Right lobe of liver (tissue), 6 donors: ENCODE data around the gene FPGS. TPM values are rescaled to one million over a fixed set of nuclear protein-coding genes. Genes with fewer than 3 reads are reported as not detected.

ENCODE experiments used
- ATAC-seq, 4 donors: fragments of 200-7000 bp; cut with Tn5 transposase; one replicate each; pipeline ENCODE4 v1.9.1; 2020; ENCODE audit warnings: mild to moderate bottlenecking in 4 of 4, moderate library complexity in 4 of 4
- DNase-seq, 3 donors: peaks; one replicate each; pipeline ENCODE4 v3.0.0-alpha.2; 2020
- H3K27ac ChIP-seq, 3 donors: fragments of 200-600 bp; one replicate each; pipeline ENCODE4 v1.8.0; 2022
- H3K27me3 ChIP-seq, 2 donors: fragments of 200-600 bp; one replicate each; pipeline ENCODE4 v1.8.0; 2022
- H3K36me3 ChIP-seq, 4 donors: fragments of 200-600 bp; sonication (generic) in 1 of 4; one replicate each; pipeline versions ENCODE4 v1.5.1 to v1.8.0; 2017 to 2022; ENCODE audit warnings: control low read depth in 1 of 4
- H3K4me1 ChIP-seq, 4 donors: fragments of 200-600 bp; sonication (generic) in 1 of 4; one replicate each; pipeline versions ENCODE4 v1.5.1 to v1.8.0; 2017 to 2022; ENCODE audit warnings: control low read depth in 1 of 4
- H3K4me3 ChIP-seq, 3 donors: fragments of 200-600 bp; one replicate each; pipeline ENCODE4 v1.8.0; 2022
- H3K9me3 ChIP-seq, 4 donors: fragments of 200-600 bp; sonication (generic) in 1 of 4; one replicate each; pipeline versions ENCODE4 v1.5.1 to v1.8.0; 2017 to 2022; ENCODE audit warnings: control low read depth in 1 of 4
- CTCF ChIP-seq, 4 donors: fragments of 200-600 bp in 3 of 4; fragments of 450-650 bp in 1 of 4; IDR thresholded peaks; one replicate each; pipeline versions ENCODE4 v1.5.1 to v1.8.0; 2016 to 2022; ENCODE audit warnings: antibody characterized with exemption in 4 of 4, mild to moderate bottlenecking in 2 of 4
- POLR2A ChIP-seq: fragments of 450-650 bp; IDR thresholded peaks from one replicate; pipeline ENCODE4 v1.6.1; 2017; ENCODE audit warnings: antibody characterized with exemption, mild to moderate bottlenecking
- WGBS: methylation state at CpG from one replicate; pipeline ENCODE4 v1.1.6; 2018; ENCODE audit warnings: low coverage, low lambda C conversion rate; ENCODE audit not compliant: insufficient coverage; ENCODE audit errors: missing lambda C conversion rate; 5-methylcytosine and 5-hydroxymethylcytosine counted together
- intact Hi-C, 2 donors: fragments of 100-400 bp; cut with DNase I; formaldehyde crosslinking; loops; one replicate each; pipeline versions ENCODE4 v1.11.2 to v1.14.1; 2022
- total RNA-seq, 6 experiments: library from RNA; depleted of rRNA in 2 of 6; stranded (reverse); fragments of >200 nt in 2 of 6; fragmentation: NEBNext Ultra II Directional in 3 of 6; extraction: Animal tissue kit (Norgen Biotek cat#: 25700) in 3 of 6; gene quantifications; one replicate each; pipeline versions ENCODE4 v1.1.0 to v1.2.4, GENCODE V29; 2016 to 2023
- donor health status: DM: no; HTN: yes; CAD: no.
- donor health status: DM: no; HTN: no; CAD: no.
- donor health status: DM: no; HTN: no; CAD: no.
- donor health status: DM: no; HTN: yes; CAD: no.
- donor health status: DM: no; HTN: yes; CAD: no.

Gene FPGS
- total RNA-seq, 6 experiments from 2014 or later: 44.3 to 68.5 (median 56.9) TPM

DNA sequence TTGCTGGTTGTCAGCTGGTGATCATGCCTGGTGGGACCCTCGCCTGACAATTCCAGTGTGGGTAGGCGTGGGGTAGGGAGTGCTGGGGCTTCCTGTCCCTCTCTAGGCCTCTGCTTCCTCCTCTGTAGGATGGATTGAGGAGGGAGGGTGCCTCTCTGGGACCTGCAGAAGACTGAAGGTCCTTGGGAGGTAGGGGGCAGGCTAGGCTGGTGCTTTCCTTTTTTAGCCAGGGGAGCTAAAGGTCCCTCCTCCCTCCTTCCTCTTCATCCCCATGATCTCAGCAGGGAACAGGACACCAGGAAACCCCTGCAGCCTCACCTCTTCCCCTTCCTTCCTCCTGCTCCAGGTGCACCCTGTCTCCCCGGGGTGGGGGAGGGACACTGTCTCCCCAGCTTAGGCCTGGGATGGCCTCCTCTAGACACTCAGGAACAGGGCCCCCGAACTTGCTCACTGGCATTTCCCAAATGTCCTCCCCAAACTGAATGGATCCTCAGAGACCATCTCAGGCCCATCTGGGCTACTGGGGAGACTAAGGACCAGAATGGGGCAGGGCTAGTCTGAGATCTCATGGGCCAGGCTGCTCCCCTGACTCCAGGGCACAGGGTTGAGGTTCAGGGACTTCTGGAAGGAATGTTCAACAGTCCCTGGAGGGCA lies 32.6 kb upstream of the FPGS start:
- H3K27me3 ChIP-seq: no peaks in the 10 kb centered on the region
- no peaks in the 10 kb centered on the region for H3K36me3 ChIP-seq
- intact Hi-C loops: no loop called here
- H3K4me1 ChIP-seq: peaks cover 0 to 6% (median 3%) of the 10 kb centered on the region in 4 donors
- 33% methylated on average over 1 of the region's 4 CpGs for WGBS
- H3K27ac ChIP-seq: peak overlapping the region; percentile 3 to 31 (median 11)
- DNase-seq (no peak), ATAC-seq (no peak)
- peak overlapping the region; percentile 46 to 56 (median 50) for H3K4me3 ChIP-seq
- H3K9me3 ChIP-seq: no peaks in the 10 kb centered on the region
- TF ChIP-seq POLR2A: no peak
- no peak for TF ChIP-seq CTCF (IDR thresholded peaks at IDR 0.05)

DNA sequence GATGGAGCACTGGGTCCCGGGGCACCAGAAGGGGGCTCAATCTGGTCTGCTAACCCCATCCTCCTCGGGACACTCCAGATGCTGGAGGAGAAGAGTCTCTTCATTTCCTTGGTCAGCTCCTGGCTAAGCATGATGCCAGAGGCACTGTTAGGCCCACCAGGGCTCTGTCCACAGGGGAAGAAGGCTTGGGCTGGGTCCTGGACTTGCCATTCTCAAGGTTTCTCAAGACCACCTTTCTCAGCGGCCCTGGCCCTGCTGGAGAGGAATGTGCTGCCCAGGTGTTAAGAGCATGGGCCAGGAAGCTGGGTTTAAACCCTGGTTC lies 32.1 kb upstream of the FPGS start:
- no peaks in the 10 kb centered on the region for H3K36me3 ChIP-seq
- no peaks in the 10 kb centered on the region for H3K9me3 ChIP-seq
- H3K4me1 ChIP-seq: peaks cover 0 to 6% (median 3%) of the 10 kb centered on the region in 4 donors
- H3K27me3 ChIP-seq: no peaks in the 10 kb centered on the region
- H3K4me3 ChIP-seq: peak overlapping the region; percentile 46 to 56 (median 50)
- peak overlapping the region; percentile 3 to 31 (median 11) for H3K27ac ChIP-seq
- 20% methylated on average over 1 of the region's 3 CpGs for WGBS
- TF ChIP-seq CTCF (IDR thresholded peaks at IDR 0.05) (no peak), POLR2A (no peak)
- ATAC-seq: no peak
- peak in 1 of 3 donors; percentile 57 for DNase-seq
- intact Hi-C loops: no loop called here

GRCh38 chr9:127770905-127771569 lies 31.6 kb upstream of the FPGS start:
- Histone ChIP-seq H3K4me3 (peak overlapping the region; percentile 46 to 56 (median 50)), H3K4me1 (peaks cover 0 to 6% (median 3%) of the 10 kb centered on the region in 4 donors), H3K9me3 (no peaks in the 10 kb centered on the region), H3K36me3 (no peaks in the 10 kb centered on the region), H3K27me3 (no peaks in the 10 kb centered on the region), H3K27ac (peak overlapping the region; percentile 3 to 31 (median 11))
- TF ChIP-seq POLR2A (peak; percentile 59), CTCF (IDR thresholded peaks at IDR 0.05) (no peak)
- DNase-seq (peak; percentile 99 to 100 (median 100)), ATAC-seq (peak; percentile 97 to 99 (median 99))
- intact Hi-C loops: no loop called here
- 0% methylated on average over 12 of the region's 43 CpGs for WGBS

DNA sequence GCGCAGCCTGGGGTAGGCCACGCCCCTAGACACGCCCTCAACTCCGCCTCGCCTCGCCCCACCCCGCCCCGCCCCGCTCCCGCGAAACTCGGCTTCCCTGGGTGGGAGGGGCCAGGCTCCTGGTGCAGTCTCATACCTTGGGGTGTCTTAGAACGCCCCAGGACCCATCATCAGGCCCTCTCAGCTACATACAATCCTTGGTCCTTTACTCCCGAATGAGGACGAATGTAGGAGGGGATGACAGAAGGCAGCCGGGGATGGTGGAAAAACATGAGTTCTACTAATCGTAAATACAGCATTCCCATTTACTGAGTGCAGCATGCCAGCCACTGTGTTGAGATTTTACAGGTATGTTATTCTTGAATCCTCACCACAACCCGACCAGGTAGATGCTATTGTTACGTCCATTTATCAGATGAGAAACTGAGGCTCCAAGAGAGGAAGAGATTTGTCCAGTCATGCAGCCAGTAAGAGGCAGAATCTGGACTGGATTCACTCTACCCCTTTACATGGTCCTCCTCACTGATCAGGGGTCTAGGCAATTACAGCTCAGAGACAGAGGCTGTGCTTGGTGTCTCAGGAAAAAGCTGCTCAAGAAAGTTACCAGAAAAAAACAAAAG lies 31.0 kb upstream of the FPGS start:
- no peaks in the 10 kb centered on the region for H3K9me3 ChIP-seq
- intact Hi-C loops: no loop called here
- WGBS: 6% methylated on average over 19 of the region's 19 CpGs
- peak overlapping the region in 2 of 3 donors; percentile 50 to 56 for H3K4me3 ChIP-seq
- no peaks in the 10 kb centered on the region for H3K36me3 ChIP-seq
- H3K27me3 ChIP-seq: no peaks in the 10 kb centered on the region
- peaks cover 0 to 6% (median 3%) of the 10 kb centered on the region in 4 donors for H3K4me1 ChIP-seq
- TF ChIP-seq CTCF (IDR thresholded peaks at IDR 0.05) (no peak), POLR2A (no peak)
- ATAC-seq (no peak), DNase-seq (no peak)
- H3K27ac ChIP-seq: no peak overlapping the region
